ENCODE results near the gene CABP1.

DNA sequence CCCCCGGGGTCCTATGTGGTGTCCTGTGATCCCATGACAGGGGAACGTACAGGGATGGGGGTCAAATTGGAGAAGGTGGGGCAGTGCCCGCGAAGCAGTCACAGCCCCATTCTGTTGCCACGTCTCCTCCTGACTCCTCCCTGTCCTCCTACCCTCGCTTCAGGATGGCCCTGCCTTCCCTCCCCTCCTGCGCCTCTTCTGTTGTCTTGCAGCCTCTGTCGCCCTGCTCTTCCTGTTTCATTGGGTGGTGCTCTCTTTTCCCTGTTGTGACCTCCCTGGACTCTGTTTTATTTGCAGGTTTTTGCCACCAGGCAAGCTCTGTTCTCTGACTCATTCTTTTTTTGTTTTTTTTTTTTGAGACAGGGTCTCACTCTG, 18.7 kb downstream of the CABP1 start:
- no peak for TF ChIP-seq POLR2AphosphoS5 (IDR thresholded peaks at IDR 0.05)
- TF ChIP-seq CTCF (IDR thresholded peaks at IDR 0.05) = no peak
- no peak for TF ChIP-seq POLR2A (IDR thresholded peaks at IDR 0.05)
